H1 (cell line): ENCODE results near the gene DBNDD1.

Experiments used
- CREB1 ChIP-seq: IDR thresholded peaks from 2 replicates; pipeline ENCODE4 v1.6.1; 2012; ENCODE audit warnings: inconsistent platforms
- JUN ChIP-seq: IDR thresholded peaks from 2 replicates; pipeline ENCODE4 v1.6.1; 2011; ENCODE audit warnings: low read depth, mild to moderate bottlenecking, improper control_type of control experiment, low read length
- PHF8 ChIP-seq: fragments of 200-600 bp; sonication (generic); conservative IDR thresholded peaks from 2 replicates; pipeline ENCODE4 v1.7.1; 2012; ENCODE audit warnings: low read depth, mild to moderate bottlenecking, inconsistent platforms, low read length, moderate library complexity
- SP1 ChIP-seq: IDR thresholded peaks from 2 replicates; pipeline ENCODE4 v1.6.1; 2011; ENCODE audit warnings: low read depth, low read length
- TF ChIP-seq, protein P1 (sequence below), 3 experiments: IDR thresholded peaks; 1 replicate in 2 of 3; 2 replicates in 1 of 3; pipeline versions ENCODE4 v1.5.1 to v1.6.1; 2011; ENCODE audit warnings: low read length in 3 of 3, mild to moderate bottlenecking in 3 of 3, inconsistent platforms in 2 of 3, low read depth in 1 of 3, moderate library complexity in 1 of 3; ENCODE audit not compliant: insufficient read depth in 1 of 3; ENCODE audit errors: control extremely low read depth in 1 of 3

- TF ChIP-seq, protein P1, sequence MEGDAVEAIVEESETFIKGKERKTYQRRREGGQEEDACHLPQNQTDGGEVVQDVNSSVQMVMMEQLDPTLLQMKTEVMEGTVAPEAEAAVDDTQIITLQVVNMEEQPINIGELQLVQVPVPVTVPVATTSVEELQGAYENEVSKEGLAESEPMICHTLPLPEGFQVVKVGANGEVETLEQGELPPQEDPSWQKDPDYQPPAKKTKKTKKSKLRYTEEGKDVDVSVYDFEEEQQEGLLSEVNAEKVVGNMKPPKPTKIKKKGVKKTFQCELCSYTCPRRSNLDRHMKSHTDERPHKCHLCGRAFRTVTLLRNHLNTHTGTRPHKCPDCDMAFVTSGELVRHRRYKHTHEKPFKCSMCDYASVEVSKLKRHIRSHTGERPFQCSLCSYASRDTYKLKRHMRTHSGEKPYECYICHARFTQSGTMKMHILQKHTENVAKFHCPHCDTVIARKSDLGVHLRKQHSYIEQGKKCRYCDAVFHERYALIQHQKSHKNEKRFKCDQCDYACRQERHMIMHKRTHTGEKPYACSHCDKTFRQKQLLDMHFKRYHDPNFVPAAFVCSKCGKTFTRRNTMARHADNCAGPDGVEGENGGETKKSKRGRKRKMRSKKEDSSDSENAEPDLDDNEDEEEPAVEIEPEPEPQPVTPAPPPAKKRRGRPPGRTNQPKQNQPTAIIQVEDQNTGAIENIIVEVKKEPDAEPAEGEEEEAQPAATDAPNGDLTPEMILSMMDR (IDR thresholded peaks at IDR 0.05; ENCODE audit: control extremely low read depth in 1 of 3, insufficient read depth in 1 of 3, low read depth in 1 of 3, low read length in 3 of 3): no peak
- TF ChIP-seq SP1 (no peak), CREB1 (no peak), PHF8 (no peak), JUN (no peak)
These were observed 28.6 kb upstream of the DBNDD1 start for GRCh38 chr16:90047714-90048346.
